ENCODE results near the gene LHX1. TPM values are rescaled to one million over a fixed set of nuclear protein-coding genes. Genes with fewer than 3 reads are reported as not detected.

Gene LHX1
- total RNA-seq (under 1 TPM in 1 of 5 experiments, not detected in 4; 0.15 TPM), polyA plus RNA-seq (not detected), total RNA-seq (not detected)

GRCh38 chr17:36937001-36937958 lies at the start of gene LHX1:
Gene LHX1 (plus strand): TSS chr17:36937475. CDS start chr17:36938198, 723 bp downstream.
- Histone ChIP-seq H3K27ac (ENCODE audit: low read depth, low read length) (no peak within 1 kb of the TSS), H3K27me3 (ENCODE audit: control insufficient read depth in 2 of 2, insufficient read depth in 2 of 2, low read length in 2 of 2) (peaks cover 28 to 85% of the 10 kb centered on the region in 2 donors), H3K4me3 (ENCODE audit: low read length) (peak within 1 kb of the TSS; percentile 27), H3K4me1 (ENCODE audit: control insufficient read depth in 2 of 2, insufficient read depth in 2 of 2, low read length in 2 of 2) (peaks cover 58 to 68% of the 10 kb centered on the region in 2 donors), H3K36me3 (ENCODE audit: control insufficient read depth in 2 of 3, insufficient read depth in 3 of 3, low read length in 3 of 3) (no peaks in the 10 kb centered on the region), H3K9me3 (ENCODE audit: control insufficient read depth in 2 of 3, low read length in 3 of 3) (no peaks in the 10 kb centered on the region)
- ChIA-PET CTCF (interaction anchor here (0.6 kb wide), 1 partner anchor 35 kb away, joined by 4 read pairs; no protein-coding TSS in a partner anchor), POLR2A (interaction anchor here (0.6 to 2.3 kb wide), 5 partner anchors 8 to 1537 kb away, joined by 3 to 9 read pairs (median 5); partner anchors contain the start of gene AATF)
- peaks cover 0 to 6% (median 0%) of the 10 kb centered on the region in 11 donors for H3K9me3 Mint-ChIP-seq
- peaks cover 69 to 92% (median 80%) of the 10 kb centered on the region in 5 donors for H3K27me3 Mint-ChIP-seq
- ATAC-seq (no peak), DNase-seq (peak in 3 of 9 donors; percentile 14 to 27 (median 23))
- H3K36me3 Mint-ChIP-seq: peaks cover 0 to 4% (median 0%) of the 10 kb centered on the region in 5 donors
- H3K4me3 Mint-ChIP-seq: peak within 1 kb of the TSS; percentile 75 to 92 (median 82)
- H3K4me1 Mint-ChIP-seq: peaks cover 35 to 90% (median 67%) of the 10 kb centered on the region in 7 donors
- peak within 1 kb of the TSS in 4 of 9 donors; percentile 28 to 86 (median 42) for H3K27ac Mint-ChIP-seq
- intact Hi-C loops (cut with micrococcal nuclease): no loop called here

- CTCF ChIA-PET: no interaction called here
- intact Hi-C loops (cut with micrococcal nuclease): no loop called here
- no peak for ATAC-seq
Observed at GRCh38 chr17:36888236-36888951, 48.9 kb upstream of the LHX1 start.

GRCh38 chr17:36889770-36890349 lies 47.4 kb upstream of the LHX1 start:
- Mint-ChIP-seq H3K27me3 (peaks cover 19 to 38% (median 28%) of the 10 kb centered on the region in 5 donors), H3K27ac (no peak overlapping the region), H3K4me1 (peaks cover 0 to 7% (median 0%) of the 10 kb centered on the region in 7 donors), H3K9me3 (peaks cover 0 to 3% (median 0%) of the 10 kb centered on the region in 11 donors), H3K36me3 (no peaks in the 10 kb centered on the region), H3K4me3 (no peak overlapping the region)
- Histone ChIP-seq H3K9me3 (ENCODE audit: control insufficient read depth in 2 of 3, low read length in 3 of 3) (no peaks in the 10 kb centered on the region), H3K36me3 (ENCODE audit: control insufficient read depth in 2 of 3, insufficient read depth in 3 of 3, low read length in 3 of 3) (no peaks in the 10 kb centered on the region), H3K4me1 (ENCODE audit: control insufficient read depth in 2 of 2, insufficient read depth in 2 of 2, low read length in 2 of 2) (no peaks in the 10 kb centered on the region), H3K27ac (ENCODE audit: low read depth, low read length) (no peak overlapping the region), H3K4me3 (ENCODE audit: low read length) (no peak overlapping the region), H3K27me3 (ENCODE audit: control insufficient read depth in 2 of 2, insufficient read depth in 2 of 2, low read length in 2 of 2) (no peaks in the 10 kb centered on the region)
- DNase-seq (no peak), ATAC-seq (no peak)
- ChIA-PET POLR2A (no interaction called here), CTCF (no interaction called here)
- intact Hi-C loops (cut with micrococcal nuclease): no loop called here

More at GRCh38 chr17:36888236-36888951, 48.9 kb upstream of the LHX1 start:
- Mint-ChIP-seq H3K27ac (no peak overlapping the region), H3K9me3 (peaks cover 0 to 3% (median 0%) of the 10 kb centered on the region in 11 donors), H3K4me3 (no peak overlapping the region), H3K27me3 (peaks cover 23 to 47% (median 28%) of the 10 kb centered on the region in 5 donors), H3K36me3 (no peaks in the 10 kb centered on the region), H3K4me1 (peaks cover 0 to 7% (median 0%) of the 10 kb centered on the region in 7 donors)
- Histone ChIP-seq H3K4me1 (ENCODE audit: control insufficient read depth in 2 of 2, insufficient read depth in 2 of 2, low read length in 2 of 2) (no peaks in the 10 kb centered on the region), H3K27ac (ENCODE audit: low read depth, low read length) (no peak overlapping the region), H3K9me3 (ENCODE audit: control insufficient read depth in 2 of 3, low read length in 3 of 3) (no peaks in the 10 kb centered on the region), H3K4me3 (ENCODE audit: low read length) (no peak overlapping the region), H3K27me3 (ENCODE audit: control insufficient read depth in 2 of 2, insufficient read depth in 2 of 2, low read length in 2 of 2) (no peaks in the 10 kb centered on the region), H3K36me3 (ENCODE audit: control insufficient read depth in 2 of 3, insufficient read depth in 3 of 3, low read length in 3 of 3) (no peaks in the 10 kb centered on the region)
- POLR2A ChIA-PET: no interaction called here
- no peak for DNase-seq

DNA sequence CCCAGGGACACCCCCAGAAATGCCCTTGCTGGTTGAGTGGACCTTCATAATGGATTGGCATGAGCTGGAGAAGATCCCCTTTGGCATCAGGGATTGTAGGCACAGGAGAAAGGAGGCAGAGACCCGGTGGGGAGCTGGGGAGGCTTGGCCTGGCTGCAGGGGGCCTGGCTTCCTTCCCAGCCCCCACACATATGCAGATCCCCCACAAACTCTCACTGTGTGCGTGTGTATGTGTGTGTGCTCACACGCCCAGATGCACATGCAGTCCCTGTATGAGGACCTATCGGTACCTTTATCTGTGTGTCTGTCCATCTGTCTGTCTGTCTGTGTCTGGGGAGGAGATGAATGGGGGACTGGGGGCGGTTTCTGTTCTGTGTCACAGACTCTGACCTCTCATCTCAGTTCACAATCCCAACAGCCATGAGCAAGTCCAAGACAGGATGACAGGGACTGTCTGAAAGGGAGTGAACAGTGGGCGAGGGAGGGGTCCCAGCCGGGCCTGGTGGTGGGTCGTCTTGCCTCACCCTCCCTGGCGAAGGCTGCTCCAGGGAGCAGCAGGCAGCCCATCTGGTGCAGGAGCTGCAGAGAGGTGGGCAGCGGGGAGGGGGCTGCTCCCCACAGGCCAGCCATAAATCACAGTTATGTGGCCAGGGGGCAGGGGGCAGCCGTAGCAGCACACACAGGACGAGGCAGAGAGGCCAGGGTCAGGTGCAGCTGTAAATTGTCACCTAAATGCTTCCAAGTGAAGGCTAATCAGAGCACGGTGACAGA lies 46.7 kb upstream of the LHX1 start:
- no peak for ATAC-seq
- Histone ChIP-seq H3K27ac (ENCODE audit: low read depth, low read length) (no peak overlapping the region), H3K4me1 (ENCODE audit: control insufficient read depth in 2 of 2, insufficient read depth in 2 of 2, low read length in 2 of 2) (no peaks in the 10 kb centered on the region), H3K36me3 (ENCODE audit: control insufficient read depth in 2 of 3, insufficient read depth in 3 of 3, low read length in 3 of 3) (no peaks in the 10 kb centered on the region), H3K4me3 (ENCODE audit: low read length) (no peak overlapping the region), H3K9me3 (ENCODE audit: control insufficient read depth in 2 of 3, low read length in 3 of 3) (no peaks in the 10 kb centered on the region), H3K27me3 (ENCODE audit: control insufficient read depth in 2 of 2, insufficient read depth in 2 of 2, low read length in 2 of 2) (no peaks in the 10 kb centered on the region)
- intact Hi-C loops (cut with micrococcal nuclease): no loop called here
- Mint-ChIP-seq H3K4me3 (no peak overlapping the region), H3K9me3 (peaks cover 0 to 3% (median 0%) of the 10 kb centered on the region in 11 donors), H3K4me1 (peaks cover 0 to 2% (median 0%) of the 10 kb centered on the region in 7 donors), H3K36me3 (no peaks in the 10 kb centered on the region), H3K27me3 (peaks cover 16 to 31% (median 20%) of the 10 kb centered on the region in 5 donors), H3K27ac (no peak overlapping the region)
- CTCF ChIA-PET: no interaction called here
- POLR2A ChIA-PET: no interaction called here
- no peak for DNase-seq

DNA sequence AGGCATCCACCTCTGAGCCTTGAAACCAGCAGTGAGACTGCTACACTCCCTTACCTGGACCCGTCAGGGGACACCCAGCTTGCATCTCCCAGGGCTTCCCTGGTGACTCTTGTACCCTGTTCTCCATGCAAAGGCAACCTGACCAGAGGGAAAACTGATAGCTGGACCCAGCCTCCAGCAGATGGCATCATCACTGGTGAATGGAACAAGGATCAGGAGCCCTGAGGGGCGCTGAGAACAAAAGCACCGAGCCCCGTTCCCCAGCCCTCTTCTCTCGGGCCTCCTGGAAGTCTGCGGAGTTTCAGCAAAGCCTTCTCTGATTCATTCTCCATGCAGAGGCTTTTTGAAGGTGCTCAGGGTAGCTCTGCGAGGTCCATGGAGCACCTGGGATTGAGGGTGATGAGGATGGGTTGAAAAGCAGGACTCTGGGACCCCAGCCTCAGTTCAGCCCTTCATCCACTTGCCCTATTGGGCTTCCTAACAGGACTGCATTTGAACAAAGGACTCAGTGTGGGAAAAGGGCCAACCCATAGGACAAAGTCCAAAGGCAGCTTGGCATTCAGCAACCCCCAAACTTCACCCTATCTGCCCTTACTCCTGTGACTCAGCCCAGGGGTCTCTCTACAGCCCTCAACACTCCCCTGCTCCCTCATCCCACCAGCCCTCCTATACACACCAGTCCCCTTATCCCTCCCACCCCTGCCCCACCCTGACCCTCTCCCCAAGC lies 45.0 kb upstream of the LHX1 start:
- H3K4me1 Mint-ChIP-seq: no peaks in the 10 kb centered on the region
- no peaks in the 10 kb centered on the region for H3K27me3 ChIP-seq (ENCODE audit: control insufficient read depth in 2 of 2, insufficient read depth in 2 of 2, low read length in 2 of 2)
- H3K9me3 Mint-ChIP-seq: peaks cover 0 to under 1% (median 0%) of the 10 kb centered on the region in 11 donors
- ATAC-seq (no peak), DNase-seq (no peak)
- H3K27me3 Mint-ChIP-seq: peaks cover 2 to 16% (median 9%) of the 10 kb centered on the region in 5 donors
- H3K4me3 Mint-ChIP-seq: no peak overlapping the region
- no peaks in the 10 kb centered on the region for H3K9me3 ChIP-seq (ENCODE audit: control insufficient read depth in 2 of 3, low read length in 3 of 3)
- ChIA-PET CTCF (interaction anchor here (0.7 kb wide), 1 partner anchor 67 kb away, joined by 3 read pairs; no protein-coding TSS in a partner anchor), POLR2A (no interaction called here)
- no peaks in the 10 kb centered on the region for H3K36me3 ChIP-seq (ENCODE audit: control insufficient read depth in 2 of 3, insufficient read depth in 3 of 3, low read length in 3 of 3)
- H3K36me3 Mint-ChIP-seq: no peaks in the 10 kb centered on the region
- no peaks in the 10 kb centered on the region for H3K4me1 ChIP-seq (ENCODE audit: control insufficient read depth in 2 of 2, insufficient read depth in 2 of 2, low read length in 2 of 2)
- H3K27ac Mint-ChIP-seq: peak overlapping the region in 1 of 9 donors; percentile 41
- H3K27ac ChIP-seq (ENCODE audit: low read depth, low read length): no peak overlapping the region
- intact Hi-C loops (cut with micrococcal nuclease): no loop called here
- H3K4me3 ChIP-seq (ENCODE audit: low read length): no peak overlapping the region
